Right lobe of liver (tissue), 6 donors: ENCODE data around the gene PRH1. TPM values are rescaled to one million over a fixed set of nuclear protein-coding genes. Genes with fewer than 3 reads are reported as not detected.
A peak's percentile ranks its signal among the peaks of the same experiment; 100 is the strongest.

Experiments used
- ATAC-seq, 4 donors: fragments of 200-7000 bp; cut with Tn5 transposase; one replicate each; pipeline ENCODE4 v1.9.1; 2020; ENCODE audit warnings: mild to moderate bottlenecking in 4 of 4, moderate library complexity in 4 of 4
- DNase-seq, 3 donors: peaks; one replicate each; pipeline ENCODE4 v3.0.0-alpha.2; 2020
- H3K27ac ChIP-seq, 3 donors: fragments of 200-600 bp; one replicate each; pipeline ENCODE4 v1.8.0; 2022
- H3K27me3 ChIP-seq, 2 donors: fragments of 200-600 bp; one replicate each; pipeline ENCODE4 v1.8.0; 2022
- H3K36me3 ChIP-seq, 4 donors: fragments of 200-600 bp; sonication (generic) in 1 of 4; one replicate each; pipeline versions ENCODE4 v1.5.1 to v1.8.0; 2017 to 2022; ENCODE audit warnings: control low read depth in 1 of 4
- H3K4me1 ChIP-seq, 4 donors: fragments of 200-600 bp; sonication (generic) in 1 of 4; one replicate each; pipeline versions ENCODE4 v1.5.1 to v1.8.0; 2017 to 2022; ENCODE audit warnings: control low read depth in 1 of 4
- H3K4me3 ChIP-seq, 3 donors: fragments of 200-600 bp; one replicate each; pipeline ENCODE4 v1.8.0; 2022
- H3K9me3 ChIP-seq, 4 donors: fragments of 200-600 bp; sonication (generic) in 1 of 4; one replicate each; pipeline versions ENCODE4 v1.5.1 to v1.8.0; 2017 to 2022; ENCODE audit warnings: control low read depth in 1 of 4
- POLR2A ChIP-seq: fragments of 450-650 bp; IDR thresholded peaks from one replicate; pipeline ENCODE4 v1.6.1; 2017; ENCODE audit warnings: antibody characterized with exemption, mild to moderate bottlenecking
- WGBS: methylation state at CpG from one replicate; pipeline ENCODE4 v1.1.6; 2018; ENCODE audit warnings: low coverage, low lambda C conversion rate; ENCODE audit not compliant: insufficient coverage; ENCODE audit errors: missing lambda C conversion rate; 5-methylcytosine and 5-hydroxymethylcytosine counted together
- intact Hi-C, 2 donors: fragments of 100-400 bp; cut with DNase I; formaldehyde crosslinking; loops; one replicate each; pipeline versions ENCODE4 v1.11.2 to v1.14.1; 2022
- total RNA-seq, 6 experiments: library from RNA; depleted of rRNA in 2 of 6; stranded (reverse); fragments of >200 nt in 2 of 6; fragmentation: NEBNext Ultra II Directional in 3 of 6; extraction: Animal tissue kit (Norgen Biotek cat#: 25700) in 3 of 6; gene quantifications; one replicate each; pipeline versions ENCODE4 v1.1.0 to v1.2.4, GENCODE V29; 2016 to 2023
- TF ChIP-seq, protein P1 (sequence below), 4 donors: fragments of 200-600 bp in 3 of 4; fragments of 450-650 bp in 1 of 4; IDR thresholded peaks; one replicate each; pipeline versions ENCODE4 v1.5.1 to v1.8.0; 2016 to 2022; ENCODE audit warnings: antibody characterized with exemption in 4 of 4, mild to moderate bottlenecking in 2 of 4
- donor health status: DM: no; HTN: yes; CAD: no.
- donor health status: DM: no; HTN: no; CAD: no.
- donor health status: DM: no; HTN: no; CAD: no.
- donor health status: DM: no; HTN: yes; CAD: no.
- donor health status: DM: no; HTN: yes; CAD: no.

Gene PRH1
- total RNA-seq, 6 experiments from 2014 or later: 6.7 to 20.3 (median 10.1) TPM

DNA sequence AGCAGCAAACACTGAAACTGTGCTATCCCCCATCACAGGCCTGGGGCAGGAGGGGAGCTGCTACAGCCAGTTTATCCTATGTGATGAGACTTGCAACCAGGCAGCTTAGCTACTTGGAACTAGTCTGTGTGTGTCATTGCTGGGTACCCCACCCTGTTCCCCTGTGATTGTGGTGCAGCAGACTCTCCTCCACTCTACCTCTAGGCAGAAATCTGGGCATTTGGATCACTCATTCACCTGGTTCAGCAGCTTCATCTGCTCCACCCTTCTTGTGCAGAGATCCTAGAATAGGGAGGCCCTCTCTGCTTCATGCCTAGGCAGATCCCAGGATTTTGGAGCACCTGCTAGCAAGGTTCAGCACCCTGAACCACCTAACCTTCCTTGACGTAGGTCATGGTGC lies 16.5 kb upstream of the PRH1 start:
- Histone ChIP-seq H3K27me3 (no peaks in the 10 kb centered on the region), H3K36me3 (no peaks in the 10 kb centered on the region), H3K4me1 (no peaks in the 10 kb centered on the region), H3K9me3 (peaks cover 0 to 2% (median 0%) of the 10 kb centered on the region in 4 donors), H3K27ac (no peak overlapping the region), H3K4me3 (no peak overlapping the region)
- TF ChIP-seq POLR2A: no peak
- TF ChIP-seq, protein P1, sequence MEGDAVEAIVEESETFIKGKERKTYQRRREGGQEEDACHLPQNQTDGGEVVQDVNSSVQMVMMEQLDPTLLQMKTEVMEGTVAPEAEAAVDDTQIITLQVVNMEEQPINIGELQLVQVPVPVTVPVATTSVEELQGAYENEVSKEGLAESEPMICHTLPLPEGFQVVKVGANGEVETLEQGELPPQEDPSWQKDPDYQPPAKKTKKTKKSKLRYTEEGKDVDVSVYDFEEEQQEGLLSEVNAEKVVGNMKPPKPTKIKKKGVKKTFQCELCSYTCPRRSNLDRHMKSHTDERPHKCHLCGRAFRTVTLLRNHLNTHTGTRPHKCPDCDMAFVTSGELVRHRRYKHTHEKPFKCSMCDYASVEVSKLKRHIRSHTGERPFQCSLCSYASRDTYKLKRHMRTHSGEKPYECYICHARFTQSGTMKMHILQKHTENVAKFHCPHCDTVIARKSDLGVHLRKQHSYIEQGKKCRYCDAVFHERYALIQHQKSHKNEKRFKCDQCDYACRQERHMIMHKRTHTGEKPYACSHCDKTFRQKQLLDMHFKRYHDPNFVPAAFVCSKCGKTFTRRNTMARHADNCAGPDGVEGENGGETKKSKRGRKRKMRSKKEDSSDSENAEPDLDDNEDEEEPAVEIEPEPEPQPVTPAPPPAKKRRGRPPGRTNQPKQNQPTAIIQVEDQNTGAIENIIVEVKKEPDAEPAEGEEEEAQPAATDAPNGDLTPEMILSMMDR (IDR thresholded peaks at IDR 0.05): no peak
- ATAC-seq (no peak), DNase-seq (no peak)
- WGBS: no CpG with 5 or more reads among the region's 1 CpG
- intact Hi-C loops: no loop called here

DNA sequence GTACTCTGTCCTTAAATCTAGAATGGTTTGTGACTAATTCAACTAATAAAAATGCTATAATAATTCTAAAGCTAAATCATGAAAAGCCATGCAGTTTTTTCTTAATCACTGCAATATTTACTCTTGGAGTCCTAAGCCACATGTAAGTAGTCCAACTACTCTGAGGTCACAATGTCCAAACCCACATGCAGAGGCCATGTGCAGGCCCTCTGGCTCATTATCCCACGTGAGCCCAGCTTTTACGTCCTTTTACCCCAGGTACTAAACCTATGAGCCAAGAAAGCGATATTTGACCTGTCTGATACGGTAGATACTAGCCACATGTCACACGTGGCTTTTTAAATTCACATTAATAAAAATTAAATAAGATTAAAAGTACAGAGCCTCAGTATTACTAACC lies 12.8 kb upstream of the PRH1 start:
- peaks cover 0 to 9% (median 4%) of the 10 kb centered on the region in 4 donors for H3K4me1 ChIP-seq
- 43% methylated on average over 5 of the region's 5 CpGs for WGBS
- intact Hi-C loops: no loop called here

DNA sequence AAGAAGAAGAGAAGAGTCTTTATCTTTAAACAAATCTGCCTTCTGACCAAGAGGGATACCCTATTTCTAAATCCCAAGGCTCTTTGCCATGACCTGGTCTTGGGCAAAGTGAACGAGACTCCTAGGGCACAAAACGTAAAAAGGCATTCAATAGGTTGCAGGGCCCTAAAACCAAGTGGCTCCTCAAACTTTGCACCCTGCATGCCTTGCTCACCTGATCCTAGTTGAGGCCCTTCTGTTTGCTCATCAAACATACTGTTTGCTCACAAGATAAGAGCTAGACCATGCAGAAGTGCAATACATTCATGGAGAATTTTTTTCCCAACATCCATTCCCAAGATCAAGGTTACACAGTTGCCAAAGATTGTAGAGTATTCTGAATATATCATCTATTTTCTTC lies 7.9 kb upstream of the PRH1 start:
- Histone ChIP-seq H3K4me1 (peaks cover 0 to 18% (median 9%) of the 10 kb centered on the region in 4 donors), H3K36me3 (no peaks in the 10 kb centered on the region), H3K27me3 (no peaks in the 10 kb centered on the region), H3K9me3 (no peaks in the 10 kb centered on the region), H3K4me3 (no peak overlapping the region), H3K27ac (peak overlapping the region in 1 of 3 donors; percentile 16)
- peak; percentile 50 to 84 (median 83) for DNase-seq
- ATAC-seq: peak; percentile 98 to 99 (median 98)
- intact Hi-C loops: no loop called here
- no peak for TF ChIP-seq POLR2A
- TF ChIP-seq, protein P1 (IDR thresholded peaks at IDR 0.05): no peak
- 0% methylated on average over 2 of the region's 2 CpGs for WGBS

More for the DNA sequence above, 12.8 kb upstream of the PRH1 start:
- H3K4me3 ChIP-seq: no peak overlapping the region
- H3K36me3 ChIP-seq: no peaks in the 10 kb centered on the region
- TF ChIP-seq, protein P1 (IDR thresholded peaks at IDR 0.05): no peak
- no peak for TF ChIP-seq POLR2A
- H3K27me3 ChIP-seq: no peaks in the 10 kb centered on the region
- no peaks in the 10 kb centered on the region for H3K9me3 ChIP-seq
- DNase-seq: peak in 1 of 3 donors; percentile 48
- ATAC-seq: peak in 3 of 4 donors; percentile 12 to 61 (median 15)
- H3K27ac ChIP-seq: no peak overlapping the region

DNA sequence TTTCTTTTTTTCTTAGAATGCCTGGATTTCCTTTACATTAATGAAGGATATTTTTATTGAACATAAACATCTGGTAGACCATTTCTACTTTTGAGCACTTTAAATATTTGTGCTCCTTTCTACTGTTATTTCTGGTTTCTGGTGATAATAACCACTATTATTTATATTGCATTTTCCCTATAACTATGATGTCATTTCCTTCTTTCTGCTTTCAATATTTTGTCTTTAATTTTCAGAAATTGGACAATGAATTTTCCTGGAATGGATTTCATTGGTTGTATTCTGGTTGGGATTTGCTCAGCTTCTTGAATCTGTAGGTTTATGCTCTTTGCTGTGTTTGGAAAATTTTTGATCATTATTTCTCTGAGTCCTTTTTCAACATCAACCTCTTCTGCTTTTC lies 5.2 kb upstream of the PRH1 start:
- peaks cover 0 to 18% (median 9%) of the 10 kb centered on the region in 4 donors for H3K4me1 ChIP-seq
- H3K27me3 ChIP-seq: no peaks in the 10 kb centered on the region
- H3K27ac ChIP-seq: no peak overlapping the region
- TF ChIP-seq, protein P1 (IDR thresholded peaks at IDR 0.05): no peak
- TF ChIP-seq POLR2A: no peak
- ATAC-seq: no peak
- no peaks in the 10 kb centered on the region for H3K36me3 ChIP-seq
- H3K4me3 ChIP-seq: no peak overlapping the region
- DNase-seq: no peak
- intact Hi-C loops: no loop called here
- no peaks in the 10 kb centered on the region for H3K9me3 ChIP-seq

DNA sequence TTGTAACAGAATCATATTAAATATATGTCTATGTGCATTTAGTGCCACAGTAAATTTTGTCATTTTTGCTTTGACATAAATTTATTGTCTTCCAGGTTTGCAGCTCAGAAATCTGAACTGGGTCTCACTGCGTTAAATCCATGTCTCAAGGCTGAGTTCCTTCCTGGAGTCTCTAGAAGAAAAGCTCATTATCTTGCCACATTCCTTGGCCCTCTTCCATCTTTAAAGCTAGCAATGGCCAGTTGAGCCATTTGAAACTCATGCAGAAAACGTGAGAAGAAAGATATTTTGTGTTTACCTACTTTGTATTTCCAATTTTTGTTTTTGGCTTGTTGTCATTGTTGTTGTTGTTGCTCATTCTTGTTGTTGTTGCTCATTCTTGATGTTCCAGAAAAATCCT lies 10.7 kb downstream of the PRH1 start:
- intact Hi-C loops: no loop called here
- no peak overlapping the region for H3K27ac ChIP-seq
- H3K9me3 ChIP-seq: no peaks in the 10 kb centered on the region
- H3K36me3 ChIP-seq: no peaks in the 10 kb centered on the region
- H3K27me3 ChIP-seq: no peaks in the 10 kb centered on the region
- H3K4me3 ChIP-seq: no peak overlapping the region
- H3K4me1 ChIP-seq: no peaks in the 10 kb centered on the region
- WGBS: 46% methylated on average over 2 of the region's 2 CpGs
- TF ChIP-seq, protein P1 (IDR thresholded peaks at IDR 0.05): no peak
- no peak for TF ChIP-seq POLR2A
- DNase-seq (no peak), ATAC-seq (no peak)
